ENCODE measurements around the gene TTC7B.

The TTC7B gene

DNA sequence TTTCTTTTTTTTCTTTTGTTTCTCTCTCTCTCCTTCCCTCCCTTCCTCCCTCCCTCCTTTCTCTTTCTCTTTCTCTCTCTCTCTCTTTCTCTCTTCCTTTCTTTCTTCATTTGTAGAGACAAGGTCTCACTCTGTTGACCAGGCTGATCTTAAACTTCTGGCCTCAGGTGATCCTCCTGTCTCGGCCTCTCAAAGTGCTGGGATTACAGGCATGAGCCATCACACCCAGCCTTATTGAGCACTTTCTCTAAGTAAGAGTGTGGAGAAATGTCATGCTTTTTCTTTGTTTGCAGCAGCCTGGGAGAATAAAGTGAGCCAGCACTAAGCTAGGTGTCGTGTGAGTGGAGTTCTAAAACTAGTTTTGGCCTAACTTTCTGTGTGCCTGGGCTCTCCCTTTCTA lies 74.0 kb downstream of the TTC7B start:
- no peak for DNase-seq (ENCODE audit: low read depth in 1 of 2, low spot score in 1 of 2)

DNA sequence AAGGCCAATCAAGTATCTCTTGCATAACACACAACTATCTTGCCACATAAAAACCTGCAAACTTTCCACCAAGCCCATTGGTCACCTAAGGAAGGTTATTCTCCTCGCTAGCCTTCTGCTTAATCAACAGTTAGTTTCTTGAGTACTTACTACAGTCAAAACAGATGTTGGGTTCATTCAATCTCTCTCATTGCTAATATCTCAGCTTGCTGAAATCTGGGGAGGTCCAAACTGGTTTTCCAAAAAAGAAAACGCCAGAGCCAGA lies 74.6 kb downstream of the TTC7B start:
- no peak for DNase-seq (ENCODE audit: low read depth in 1 of 2, low spot score in 1 of 2)

DNA sequence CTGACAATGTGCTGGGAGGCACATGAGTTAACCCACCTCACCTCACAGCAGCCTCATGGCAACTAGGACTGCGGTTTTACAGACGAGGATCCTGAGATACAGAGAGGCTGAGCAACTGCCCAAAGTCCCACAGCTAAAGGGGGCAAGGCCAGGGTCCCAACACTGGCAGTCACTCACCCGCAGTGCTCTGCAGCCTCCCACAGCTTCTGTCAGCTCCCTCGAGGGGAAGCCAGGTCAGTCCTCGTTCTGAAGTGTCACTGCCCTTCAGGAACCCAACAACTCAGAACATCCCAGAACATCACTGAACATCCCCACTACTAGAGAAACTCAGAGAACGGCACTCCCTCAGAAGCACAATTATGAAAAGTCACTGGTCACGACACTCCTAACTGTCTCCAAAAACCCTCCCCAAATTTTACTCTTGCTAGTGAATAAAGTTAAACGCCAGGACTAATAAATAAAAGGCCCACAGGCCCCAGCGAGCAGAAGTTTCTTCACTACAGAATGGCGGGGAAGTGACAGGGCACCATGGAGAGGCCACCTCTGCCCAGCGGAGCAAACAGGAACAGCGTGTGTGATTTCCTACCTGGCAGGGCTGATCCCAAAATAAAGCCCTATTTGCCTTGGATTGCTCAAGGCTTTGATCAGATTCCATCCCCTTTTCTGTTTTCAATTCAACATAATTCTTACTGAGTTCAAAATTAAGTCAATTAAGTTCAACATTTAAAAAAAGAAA lies 75.1 kb downstream of the TTC7B start:
- DNase-seq (ENCODE audit: low read depth in 1 of 2, low spot score in 1 of 2), result no peak

DNA sequence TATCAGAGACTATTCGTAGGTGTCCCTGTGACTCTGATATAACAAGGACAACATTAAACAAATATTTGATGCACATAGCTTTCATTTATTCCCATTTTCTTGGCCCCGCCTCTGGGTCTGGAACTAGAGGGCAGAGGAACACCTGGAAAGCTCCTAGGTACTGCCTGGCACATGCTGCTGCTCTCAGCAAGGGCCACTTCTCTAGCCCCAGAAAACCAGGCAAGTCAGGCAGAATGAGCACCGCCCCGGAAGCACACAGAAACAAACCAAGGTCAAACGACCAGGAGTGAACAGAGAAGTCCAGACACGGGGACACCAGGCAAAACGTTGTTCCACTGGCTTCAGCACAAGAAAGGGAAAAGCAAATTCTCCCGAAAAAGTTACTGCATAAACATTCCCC lies 76.1 kb downstream of the TTC7B start:
- no peak for DNase-seq (ENCODE audit: low read depth in 1 of 2, low spot score in 1 of 2)

DNA sequence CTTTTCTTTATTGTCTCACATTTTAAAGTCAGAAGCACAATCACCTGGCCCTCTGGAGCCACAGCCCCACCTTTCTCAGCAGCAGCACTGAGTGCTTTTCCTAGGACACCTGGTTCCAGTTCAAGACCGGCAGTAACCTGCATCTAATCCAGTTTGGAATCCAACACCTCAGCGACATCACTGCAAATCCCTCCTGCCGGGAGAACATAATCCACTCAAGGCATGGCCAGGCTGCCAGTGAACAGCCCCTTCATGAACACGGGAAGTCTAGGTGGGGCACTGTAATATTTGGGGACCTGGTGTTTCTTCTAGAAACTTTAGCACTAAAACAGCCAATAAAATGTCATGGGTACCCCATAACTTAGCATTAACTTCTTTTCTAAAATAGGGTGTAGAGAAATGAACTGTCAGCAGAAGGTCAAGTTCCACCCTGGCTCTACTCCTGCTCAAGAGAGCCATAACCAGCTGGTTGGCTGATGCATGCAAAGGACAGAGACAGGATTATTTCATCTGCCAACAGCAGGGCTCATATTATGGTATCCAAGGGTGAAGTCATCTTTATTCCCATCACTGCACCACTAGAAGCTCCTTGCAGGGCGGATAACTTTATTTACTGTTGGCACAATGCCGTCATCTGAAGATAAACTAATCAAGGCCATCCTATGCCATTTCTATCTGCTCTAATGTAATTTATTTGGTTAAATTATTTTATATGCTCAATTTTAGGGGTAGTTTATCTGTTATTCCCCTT lies 76.7 kb downstream of the TTC7B start:
- DNase-seq (ENCODE audit: low read depth in 1 of 2, low spot score in 1 of 2), result no peak

DNA sequence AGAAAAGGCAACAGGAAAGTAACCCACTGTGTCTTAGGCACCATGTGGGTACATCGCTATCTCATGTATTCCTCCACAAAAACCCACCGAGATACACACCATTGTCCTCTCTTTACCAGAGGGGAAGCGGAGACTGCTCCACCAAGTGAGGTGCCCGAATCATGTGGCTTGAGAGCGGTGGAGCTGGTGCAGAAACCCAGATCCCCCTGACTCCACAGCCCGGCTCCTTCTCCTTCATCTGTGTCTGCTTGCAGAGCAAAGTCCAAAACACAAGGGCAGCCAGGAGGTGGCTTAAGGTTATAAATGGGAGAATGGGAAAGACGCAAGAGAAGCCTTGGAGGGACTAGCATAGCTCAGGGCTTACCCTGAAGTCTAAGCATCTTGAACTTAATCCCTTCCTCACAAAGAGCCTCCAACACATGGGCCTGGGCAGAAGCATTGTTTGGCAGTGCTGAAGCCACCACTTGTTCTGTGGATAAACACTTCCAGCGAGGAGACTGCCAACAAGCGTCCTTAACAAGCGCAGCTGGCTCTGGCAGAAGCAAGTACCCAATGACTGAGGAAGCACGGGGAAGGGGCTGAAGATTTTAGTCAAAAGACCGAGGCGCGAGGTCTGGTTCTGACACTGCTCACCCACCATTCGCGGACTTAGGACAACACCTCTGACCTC lies 83.0 kb downstream of the TTC7B start:
- no peak for DNase-seq (ENCODE audit: low read depth in 1 of 2, low spot score in 1 of 2)

DNA sequence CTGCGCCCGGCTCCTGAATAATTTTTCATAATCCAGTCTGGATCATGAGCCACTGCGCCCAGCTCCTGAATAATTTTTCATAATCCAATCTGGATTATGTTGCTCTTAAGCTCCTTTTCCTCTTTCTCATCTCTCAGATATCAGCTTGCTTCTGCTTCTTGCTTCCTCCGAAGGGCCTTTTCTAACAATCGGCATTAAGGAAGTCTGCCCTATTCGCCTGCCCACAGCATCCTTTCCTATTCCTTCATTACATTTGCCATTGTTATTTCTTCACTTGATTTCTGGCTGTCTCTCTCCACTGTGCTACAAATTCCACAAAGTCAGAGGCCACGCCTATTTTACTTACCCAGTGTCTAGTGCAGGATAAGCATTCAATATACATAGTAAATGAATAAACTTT lies 83.5 kb downstream of the TTC7B start:
- no peak for DNase-seq (ENCODE audit: low read depth in 1 of 2, low spot score in 1 of 2)

DNA sequence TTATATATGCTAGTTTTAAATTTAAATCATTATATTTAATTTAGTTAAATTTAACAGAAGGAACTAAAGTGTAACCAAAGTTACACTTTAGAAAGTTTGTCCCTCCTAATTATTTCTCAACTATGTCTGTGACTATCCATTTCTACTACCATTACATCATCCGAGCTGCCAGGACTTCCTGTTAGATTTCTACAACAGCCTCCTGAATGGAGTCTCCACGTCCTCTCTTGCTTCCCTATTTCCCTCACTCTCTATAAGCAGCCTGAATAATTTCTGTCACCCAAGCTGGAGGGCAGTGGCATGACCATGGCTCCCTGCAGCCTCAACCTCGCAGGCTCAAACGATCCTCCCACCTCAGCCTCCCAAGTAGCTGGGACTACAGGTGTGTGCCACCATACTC lies 84.1 kb downstream of the TTC7B start:
- no peak for DNase-seq (ENCODE audit: low read depth in 1 of 2, low spot score in 1 of 2)

DNA sequence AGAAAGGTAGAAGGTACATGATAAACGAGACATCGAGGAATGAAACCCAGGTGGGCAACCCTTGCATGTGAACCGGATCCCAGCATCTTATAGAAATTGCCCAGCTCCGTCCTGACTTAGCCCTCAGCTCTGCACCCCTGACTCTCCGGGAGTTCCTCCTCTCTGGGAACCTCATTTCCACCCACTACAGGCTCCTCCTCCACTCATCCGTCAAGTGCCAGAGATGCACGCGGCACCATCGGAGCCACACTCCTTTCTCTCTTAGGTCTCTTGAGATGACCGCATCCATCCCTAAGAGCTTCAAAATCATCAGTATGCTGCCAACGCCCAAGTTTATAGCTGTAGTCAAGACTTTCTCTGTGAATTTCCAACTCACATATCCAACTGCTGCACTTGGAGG lies 84.7 kb downstream of the TTC7B start:
- DNase-seq (ENCODE audit: low read depth in 1 of 2, low spot score in 1 of 2), result no peak

DNA sequence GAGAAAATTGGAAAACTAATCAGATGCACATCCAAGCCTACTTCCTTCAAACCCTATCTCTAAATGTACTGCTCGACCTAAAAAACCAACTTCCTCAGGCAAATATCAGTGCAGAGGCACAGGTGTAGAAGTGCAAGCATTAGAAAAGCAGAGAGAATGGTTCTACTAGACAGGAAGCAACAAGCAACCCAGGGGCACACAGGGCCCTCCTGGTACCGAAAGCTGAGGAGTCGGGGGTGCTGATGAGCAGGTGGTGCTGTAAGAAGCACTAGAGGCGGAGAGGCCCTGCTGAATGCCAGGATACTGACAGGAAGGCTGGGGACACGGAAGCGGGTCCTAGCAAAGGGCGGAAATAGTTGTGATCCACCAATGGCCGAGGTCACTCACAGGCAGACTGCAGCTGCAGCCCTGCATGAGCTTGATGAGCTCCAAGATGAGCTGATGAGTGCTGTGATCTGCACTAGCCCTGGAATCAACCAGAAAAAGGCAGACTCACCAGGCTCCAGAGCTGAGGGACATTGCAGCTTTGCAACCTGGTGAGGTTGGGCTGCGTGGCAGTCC lies 85.9 kb downstream of the TTC7B start:
- no peak for DNase-seq (ENCODE audit: low read depth in 1 of 2, low spot score in 1 of 2)

DNA sequence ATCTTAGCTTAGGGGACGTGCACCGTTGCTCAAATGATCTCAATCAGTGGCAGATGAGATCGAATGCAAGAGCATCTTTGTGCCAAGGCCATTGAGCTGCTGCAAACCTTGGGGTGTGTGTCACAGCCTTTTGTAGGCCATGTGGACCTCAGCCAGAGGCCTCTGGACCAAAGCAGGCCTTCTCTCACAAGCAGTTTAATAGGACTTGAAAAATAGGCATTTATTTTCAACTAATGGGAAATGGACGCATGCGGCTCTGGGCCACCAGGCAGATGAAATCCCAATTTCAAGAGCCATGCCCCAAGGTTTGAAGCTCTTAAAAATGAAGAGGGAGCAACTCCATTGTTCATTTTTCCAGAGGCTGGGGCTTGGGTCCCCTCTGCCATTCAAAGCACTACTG lies 87.3 kb downstream of the TTC7B start:
- no peak for DNase-seq (ENCODE audit: low read depth in 1 of 2, low spot score in 1 of 2)

DNA sequence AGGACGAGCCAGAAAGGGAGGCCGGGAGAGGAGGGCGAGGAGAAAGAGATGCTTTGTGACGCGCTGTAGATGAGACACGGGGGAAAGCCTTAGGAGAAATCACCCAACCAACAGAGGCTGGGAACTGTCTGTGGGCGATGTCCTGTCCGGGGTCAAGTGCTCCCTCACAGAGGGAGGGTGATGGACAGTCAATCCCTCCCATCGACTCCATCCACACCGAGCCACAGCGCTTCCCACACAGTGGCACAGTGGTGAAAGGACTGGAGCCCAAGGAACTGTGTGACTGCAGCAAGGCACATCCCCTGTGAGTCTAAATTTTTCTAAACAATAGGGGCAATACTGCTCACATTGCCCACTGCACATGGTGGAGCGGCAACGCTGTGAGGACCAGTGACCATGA lies 89.1 kb downstream of the TTC7B start:
- DNase-seq (ENCODE audit: low read depth in 1 of 2, low spot score in 1 of 2), result no peak

DNA sequence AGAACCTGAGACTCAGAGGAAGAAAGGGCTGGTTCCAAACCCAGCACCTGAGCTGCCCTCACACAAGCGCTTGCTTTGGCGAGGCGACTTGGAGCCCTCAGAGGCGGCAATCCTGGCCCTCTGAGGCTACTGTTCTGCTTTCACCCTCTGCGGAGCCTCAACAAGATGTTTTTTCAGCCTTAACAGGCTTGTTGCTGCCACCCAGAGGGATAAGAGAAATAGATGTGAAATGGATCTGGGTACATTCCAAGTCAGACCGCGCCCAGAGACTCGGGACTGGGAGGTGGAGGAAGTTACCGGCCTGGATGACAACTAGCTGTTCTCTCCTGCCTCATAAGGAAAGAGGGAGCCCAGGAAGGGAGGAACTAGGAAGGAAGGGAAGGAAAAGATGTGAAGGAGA lies 89.6 kb downstream of the TTC7B start:
- no peak for DNase-seq (ENCODE audit: low read depth in 1 of 2, low spot score in 1 of 2)

DNA sequence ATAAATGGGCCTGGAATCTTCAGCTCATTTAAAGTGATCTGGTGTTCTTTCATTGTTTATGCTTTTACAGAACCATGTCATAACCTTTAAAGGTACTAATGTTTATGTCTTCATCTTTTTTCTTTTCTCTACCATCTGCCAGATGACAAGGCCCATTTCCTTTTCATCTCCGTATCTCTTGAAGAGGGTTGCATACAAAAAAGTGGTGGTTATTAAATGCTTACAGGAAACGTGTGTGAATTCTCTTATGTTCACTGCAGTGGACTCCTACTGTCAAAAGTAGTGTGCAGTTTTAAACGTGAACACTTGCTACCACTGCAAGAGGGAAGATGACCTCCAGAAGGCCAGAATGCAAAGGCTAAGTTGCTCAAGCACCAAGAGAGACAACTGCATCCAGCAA lies 91.4 kb downstream of the TTC7B start:
- DNase-seq (ENCODE audit: low read depth in 1 of 2, low spot score in 1 of 2), result no peak

DNA sequence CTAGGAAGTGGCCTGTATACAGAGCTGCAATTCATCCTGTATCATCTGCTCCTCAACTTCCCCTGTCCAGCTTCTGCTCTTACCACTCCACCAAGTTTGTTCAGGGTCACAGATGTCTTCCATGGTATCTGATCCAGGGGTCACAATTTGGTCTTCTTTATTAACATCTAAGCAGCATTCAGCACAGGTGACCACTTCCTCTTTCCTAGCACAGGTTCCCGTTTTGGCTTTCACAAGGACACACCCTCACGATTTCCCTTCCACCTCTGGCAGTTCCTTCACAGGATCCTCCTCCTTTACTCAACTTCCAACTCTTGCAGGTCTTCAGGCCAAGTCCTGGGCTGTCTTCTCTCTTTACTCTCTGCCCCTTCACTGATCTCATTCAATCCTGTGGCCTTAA lies 93.6 kb downstream of the TTC7B start:
- no peak for DNase-seq (ENCODE audit: low read depth in 1 of 2, low spot score in 1 of 2)

DNA sequence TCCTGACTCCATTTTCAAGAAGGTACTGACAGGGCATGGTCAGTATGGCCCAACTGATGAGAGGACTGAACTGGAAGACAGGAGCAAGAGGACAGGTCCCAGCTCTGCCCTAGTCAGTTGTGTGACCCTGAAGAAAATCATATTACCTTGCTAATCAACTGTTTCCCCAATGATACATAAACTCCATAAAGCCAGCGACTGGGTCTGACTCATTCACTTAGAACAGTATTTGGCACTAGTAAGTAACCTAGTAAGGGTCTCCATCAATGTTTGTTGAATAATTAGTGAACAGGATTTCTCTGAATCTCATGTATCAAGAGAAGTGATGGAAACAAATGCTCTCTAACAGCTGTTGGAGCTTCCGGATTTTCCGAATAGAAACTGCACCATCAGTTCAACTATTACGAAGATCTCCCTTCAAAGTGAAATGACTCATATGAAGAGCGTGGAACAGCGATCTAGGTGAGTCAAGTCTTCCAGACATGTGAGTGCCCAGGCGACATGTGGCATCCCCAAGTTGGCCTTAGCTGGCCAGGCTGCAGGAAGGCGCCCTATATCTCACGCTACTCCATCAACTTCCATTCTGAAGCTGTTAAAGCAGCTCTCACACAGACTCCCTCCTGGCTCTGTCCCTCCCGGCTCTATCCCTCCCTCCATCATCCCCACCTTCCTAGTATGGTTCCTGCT lies 94.5 kb downstream of the TTC7B start:
- no peak for DNase-seq (ENCODE audit: low read depth in 1 of 2, low spot score in 1 of 2)

DNA sequence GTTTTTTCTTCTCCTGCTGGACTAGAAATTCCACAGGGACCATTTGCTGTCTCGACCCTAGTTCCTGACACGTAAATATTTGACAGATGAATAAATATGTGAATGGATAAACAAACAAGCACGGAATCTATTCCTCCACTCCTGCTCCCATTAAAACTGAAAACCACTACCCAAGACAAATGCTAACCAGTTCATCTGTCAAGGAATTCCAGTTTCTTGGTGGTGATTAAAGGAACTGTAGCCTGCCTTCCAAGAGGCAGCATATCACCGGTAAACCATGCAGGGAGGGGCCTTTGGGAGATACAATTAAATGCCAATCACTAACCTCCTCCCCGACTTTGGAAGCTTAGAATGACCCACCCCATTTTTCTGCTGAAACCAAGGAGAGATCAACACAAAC lies 95.4 kb downstream of the TTC7B start:
- DNase-seq (ENCODE audit: low read depth in 1 of 2, low spot score in 1 of 2), result no peak

DNA sequence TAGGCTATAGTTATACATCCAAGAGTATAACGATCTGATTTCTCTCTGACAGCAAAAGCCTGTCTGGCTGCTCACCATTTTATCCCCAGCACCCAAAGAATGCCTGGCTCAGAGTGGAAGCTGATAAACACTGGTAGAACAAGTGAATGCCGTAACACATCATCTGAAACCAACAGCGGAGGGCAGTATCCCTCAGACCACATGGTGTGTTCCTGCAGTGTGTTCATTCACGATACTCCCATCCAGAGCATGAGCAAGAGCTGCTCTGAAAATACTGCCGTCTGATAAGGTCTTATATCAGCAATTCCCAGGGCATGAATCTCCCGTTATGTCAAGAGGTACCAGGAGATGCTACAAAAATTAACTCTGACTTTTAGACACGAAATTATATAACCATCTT lies 95.9 kb downstream of the TTC7B start:
- DNase-seq (ENCODE audit: low read depth in 1 of 2, low spot score in 1 of 2), result no peak

DNA sequence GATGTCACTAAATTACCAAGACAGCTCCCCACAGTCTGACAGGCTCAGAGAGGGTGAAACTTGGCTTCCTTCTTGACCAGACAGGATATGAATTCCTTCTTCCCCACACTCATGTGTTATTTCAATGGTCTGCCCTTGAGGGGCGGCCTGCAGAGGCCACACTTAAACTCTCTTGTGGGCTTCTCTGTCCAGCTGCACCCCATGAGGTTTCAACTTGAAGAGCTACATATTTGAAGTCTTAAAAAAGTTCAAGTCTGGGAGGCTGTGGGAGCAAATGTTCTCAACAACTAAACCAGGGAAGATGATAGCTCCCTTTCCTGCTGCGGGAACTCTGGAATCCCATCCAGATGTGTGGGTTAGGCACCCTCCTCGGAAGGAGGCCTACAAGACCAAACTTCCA lies 98.3 kb downstream of the TTC7B start:
- DNase-seq (ENCODE audit: low read depth in 1 of 2, low spot score in 1 of 2), result no peak

DNA sequence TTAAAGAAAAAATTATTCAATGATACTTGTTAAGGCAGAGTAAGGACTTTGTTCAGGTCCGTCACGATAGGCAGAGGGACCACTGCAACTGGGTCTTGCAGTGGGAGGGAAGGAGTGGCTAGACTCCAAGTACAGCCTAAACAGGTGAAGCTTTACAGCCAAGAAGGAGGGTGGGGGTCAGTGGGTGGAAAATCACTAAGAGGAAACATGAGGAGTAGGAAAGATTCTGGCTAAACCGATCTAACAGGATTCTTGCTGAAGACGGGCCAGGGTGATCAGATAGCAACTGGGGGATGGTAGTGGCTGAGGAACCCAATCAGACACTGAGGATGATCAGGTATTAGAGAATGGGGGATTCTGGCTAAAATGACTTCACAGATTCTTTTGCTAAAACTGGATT lies 100.2 kb downstream of the TTC7B start:
- DNase-seq (ENCODE audit: low read depth in 1 of 2, low spot score in 1 of 2), result no peak

DNA sequence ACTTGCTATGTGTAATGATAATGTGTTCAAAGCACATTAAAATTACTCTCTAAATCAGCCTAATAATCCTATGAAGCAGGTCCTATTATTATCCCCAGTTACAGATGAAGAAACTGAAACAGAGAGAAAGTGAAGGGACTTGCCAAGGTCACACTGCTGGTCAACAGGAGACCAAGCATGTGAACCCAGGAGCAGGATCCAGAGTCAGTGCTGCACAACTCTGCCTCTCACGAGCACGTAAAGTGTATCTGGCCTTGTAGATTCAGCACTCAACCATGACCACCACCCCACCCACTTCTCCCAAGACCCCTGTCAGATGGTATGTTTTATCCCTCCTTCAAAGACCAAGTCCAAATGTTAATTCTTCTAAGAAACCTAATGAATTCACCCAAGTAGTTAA lies 100.7 kb downstream of the TTC7B start:
- no peak for DNase-seq (ENCODE audit: low read depth in 1 of 2, low spot score in 1 of 2)

DNA sequence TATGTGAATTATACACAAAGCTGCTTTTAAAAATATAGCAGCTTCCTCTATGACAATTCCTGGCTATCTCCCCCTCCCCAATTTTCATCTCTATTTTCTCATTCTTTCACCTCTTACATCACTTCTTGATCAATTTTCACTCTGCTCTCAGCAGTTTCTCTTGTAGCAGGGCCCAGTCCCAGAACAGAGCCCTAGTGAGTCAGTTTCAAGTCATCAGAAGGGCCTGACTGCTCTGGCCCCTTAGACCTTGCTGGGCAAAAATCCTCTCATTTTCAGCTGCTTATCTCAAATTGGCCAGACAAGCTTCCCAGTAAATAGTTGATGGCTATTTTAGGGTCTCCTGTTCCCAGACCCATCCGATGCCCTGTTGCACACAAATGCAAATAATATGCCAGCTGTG lies 101.4 kb downstream of the TTC7B start:
- DNase-seq (ENCODE audit: low read depth in 1 of 2, low spot score in 1 of 2), result no peak

Data from activated T-helper 1 cell treated with anti-CD3 and anti-CD28 coated beads, Interleukin-2, amount 50 U/mL, for 16 hours (primary cell).